SK-N-SH treated with all-trans-retinoic acid at 6 μM for 48 hours (cell line): ENCODE results near the gene ABCB11.

Experiments used
- ATAC-seq: fragments of 200-7000 bp; cut with Tn5 transposase; 3 replicates; pipeline ENCODE4 v1.9.1; 2020; ENCODE audit warnings: mild to moderate bottlenecking, moderate library complexity
- ARNTL ChIP-seq: fragments of 450-650 bp; formaldehyde crosslinking; IDR thresholded peaks from 2 replicates; pipeline ENCODE4 v1.5.0; 2020; ENCODE audit warnings: low read depth, mild to moderate bottlenecking, moderate library complexity, borderline replicate concordance
- BACH2 ChIP-seq: fragments of 250-450 bp; sonication (Bioruptor Pico); IDR thresholded peaks from 2 replicates; pipeline ENCODE4 v1.9.0; 2021; ENCODE audit warnings: mild to moderate bottlenecking, borderline replicate concordance
- CREB5 ChIP-seq: fragments of 250-450 bp; sonication (Bioruptor Pico); IDR thresholded peaks from 2 replicates; pipeline ENCODE4 v1.5.1; 2020; ENCODE audit warnings: low read depth, mild to moderate bottlenecking, moderate library complexity
- CSDC2 ChIP-seq: fragments of 250-450 bp; sonication (Bioruptor Pico); IDR thresholded peaks from 2 replicates; pipeline ENCODE4 v1.5.0; 2020; ENCODE audit warnings: mild to moderate bottlenecking, moderate library complexity
- CSRNP3 ChIP-seq: fragments of 250-450 bp; sonication (Bioruptor Pico); IDR thresholded peaks from 2 replicates; pipeline ENCODE4 v1.5.1; 2021; ENCODE audit warnings: mild to moderate bottlenecking, moderate library complexity
- ESRRG ChIP-seq: fragments of 250-450 bp; sonication (Bioruptor Pico); IDR thresholded peaks from 2 replicates; pipeline ENCODE4 v1.6.1; 2021; ENCODE audit warnings: mild to moderate bottlenecking
- GLIS3 ChIP-seq: fragments of 250-450 bp; sonication (Bioruptor Pico); IDR thresholded peaks from 2 replicates; pipeline ENCODE4 v1.5.0; 2020; ENCODE audit warnings: mild to moderate bottlenecking, moderate library complexity
- PATZ1 ChIP-seq: fragments of 250-450 bp; sonication (Bioruptor Pico); IDR thresholded peaks from 2 replicates; pipeline ENCODE4 v1.8.0; 2020; ENCODE audit warnings: mild to moderate bottlenecking, moderate library complexity, borderline replicate concordance
- POU6F1 ChIP-seq: fragments of 250-450 bp; sonication (Bioruptor Pico); IDR thresholded peaks from 2 replicates; pipeline ENCODE4 v1.8.0; 2021; ENCODE audit warnings: low read depth, mild to moderate bottlenecking, moderate library complexity, borderline replicate concordance
- PPARA ChIP-seq: fragments of 250-450 bp; sonication (Bioruptor Pico); IDR thresholded peaks from 2 replicates; pipeline ENCODE4 v1.5.0; 2020; ENCODE audit warnings: mild to moderate bottlenecking, borderline replicate concordance
- RARB ChIP-seq: fragments of 250-450 bp; sonication (Bioruptor Pico); IDR thresholded peaks from 2 replicates; pipeline ENCODE4 v1.8.0; 2021; ENCODE audit warnings: mild to moderate bottlenecking, moderate library complexity
- SNAI2 ChIP-seq: fragments of 250-450 bp; sonication (Bioruptor Pico); IDR thresholded peaks from 2 replicates; pipeline ENCODE4 v1.5.0; 2020; ENCODE audit warnings: mild to moderate bottlenecking, moderate library complexity
- TCF4 ChIP-seq: fragments of 250-450 bp; sonication (Bioruptor Pico); IDR thresholded peaks from 2 replicates; pipeline ENCODE4 v1.8.0; 2021; ENCODE audit warnings: mild to moderate bottlenecking, moderate library complexity, borderline replicate concordance
- TOX ChIP-seq: fragments of 250-450 bp; sonication (Bioruptor Pico); IDR thresholded peaks from 2 replicates; pipeline ENCODE4 v1.8.0; 2021; ENCODE audit warnings: mild to moderate bottlenecking, moderate library complexity, borderline replicate concordance
- TSHZ2 ChIP-seq: fragments of 250-450 bp; sonication (Bioruptor Pico); IDR thresholded peaks from 2 replicates; pipeline ENCODE4 v1.5.0; 2020; ENCODE audit warnings: mild to moderate bottlenecking, moderate library complexity
- ZC3H10 ChIP-seq: fragments of 250-450 bp; sonication (Bioruptor Pico); IDR thresholded peaks from 2 replicates; pipeline ENCODE4 v1.5.1; 2021; ENCODE audit warnings: mild to moderate bottlenecking, moderate library complexity
- ZFP30 ChIP-seq: fragments of 450-650 bp; formaldehyde crosslinking; IDR thresholded peaks from 2 replicates; pipeline ENCODE4 v1.5.0; 2022; ENCODE audit warnings: mild to moderate bottlenecking, moderate library complexity
- ZNF565 ChIP-seq: fragments of 450-650 bp; formaldehyde crosslinking; conservative IDR thresholded peaks from 2 replicates; pipeline ENCODE4 v1.5.0; 2020; ENCODE audit warnings: low read depth, mild to moderate bottlenecking, moderate library complexity
- ZNF70 ChIP-seq: fragments of 450-650 bp; formaldehyde crosslinking; IDR thresholded peaks from 2 replicates; pipeline ENCODE4 v1.5.0; 2020; ENCODE audit warnings: mild to moderate bottlenecking, moderate library complexity
- ZNF8 ChIP-seq: fragments of 450-650 bp; formaldehyde crosslinking; IDR thresholded peaks from 2 replicates; pipeline ENCODE4 v1.5.0; 2020; ENCODE audit warnings: mild to moderate bottlenecking, moderate library complexity

Gene ABCB11

GRCh38 chr2:168968342-168968741, 62.8 kb downstream of the ABCB11 start (continued):
- no peak for TF ChIP-seq CSRNP3
- TF ChIP-seq ZFP30 (CRISPR knock-in tag), result no peak
- TF ChIP-seq ZNF8 (CRISPR knock-in tag), result no peak
- TF ChIP-seq ESRRG (CRISPR knock-in tag), result no peak
- no peak for TF ChIP-seq ZNF70 (CRISPR knock-in tag)
- TF ChIP-seq ZNF565 (CRISPR knock-in tag), result no peak
- TF ChIP-seq PPARA (CRISPR knock-in tag), result no peak
- no peak for TF ChIP-seq BACH2 (CRISPR knock-in tag)

GRCh38 chr2:168964251-168964807, 66.8 kb downstream of the ABCB11 start:
- ATAC-seq, result no peak
- no peak for TF ChIP-seq SNAI2 (CRISPR knock-in tag)
- no peak for TF ChIP-seq TSHZ2 (CRISPR knock-in tag)
- TF ChIP-seq ARNTL (CRISPR knock-in tag), result no peak
- no peak for TF ChIP-seq ESRRG (CRISPR knock-in tag)
- TF ChIP-seq GLIS3 (CRISPR knock-in tag), result no peak
- no peak for TF ChIP-seq CREB5
- TF ChIP-seq ZNF8 (CRISPR knock-in tag), result no peak
- TF ChIP-seq BACH2 (CRISPR knock-in tag), result no peak
- TF ChIP-seq POU6F1, result no peak
- TF ChIP-seq PATZ1 (CRISPR knock-in tag), result no peak
- TF ChIP-seq TOX (CRISPR knock-in tag), result no peak
- TF ChIP-seq ZNF70 (CRISPR knock-in tag), result no peak
- TF ChIP-seq ZFP30 (CRISPR knock-in tag), result no peak
- TF ChIP-seq, all 23 proteins: peak for 0

GRCh38 chr2:168962636-168963035, 68.5 kb downstream of the ABCB11 start:
- no peak for ATAC-seq
- no peak for TF ChIP-seq ZFP30 (CRISPR knock-in tag)
- no peak for TF ChIP-seq PATZ1 (CRISPR knock-in tag)
- TF ChIP-seq ZC3H10 (CRISPR knock-in tag), result no peak
- TF ChIP-seq CSDC2, result no peak
- no peak for TF ChIP-seq CSRNP3
- TF ChIP-seq RARB, result no peak
- TF ChIP-seq SNAI2 (CRISPR knock-in tag), result no peak
- TF ChIP-seq TCF4 (CRISPR knock-in tag), result no peak
- no peak for TF ChIP-seq PPARA (CRISPR knock-in tag)
